ENCODE data around the gene CA11.
"Not testable (repeated sequence)": the region's sequence is repeated elsewhere in the genome, so short reads cannot be mapped to it uniquely, and the experiment has no call there.

The CA11 gene
- 13.8 to 15.5 reads per million in 2 donors for total RNA-seq

DNA sequence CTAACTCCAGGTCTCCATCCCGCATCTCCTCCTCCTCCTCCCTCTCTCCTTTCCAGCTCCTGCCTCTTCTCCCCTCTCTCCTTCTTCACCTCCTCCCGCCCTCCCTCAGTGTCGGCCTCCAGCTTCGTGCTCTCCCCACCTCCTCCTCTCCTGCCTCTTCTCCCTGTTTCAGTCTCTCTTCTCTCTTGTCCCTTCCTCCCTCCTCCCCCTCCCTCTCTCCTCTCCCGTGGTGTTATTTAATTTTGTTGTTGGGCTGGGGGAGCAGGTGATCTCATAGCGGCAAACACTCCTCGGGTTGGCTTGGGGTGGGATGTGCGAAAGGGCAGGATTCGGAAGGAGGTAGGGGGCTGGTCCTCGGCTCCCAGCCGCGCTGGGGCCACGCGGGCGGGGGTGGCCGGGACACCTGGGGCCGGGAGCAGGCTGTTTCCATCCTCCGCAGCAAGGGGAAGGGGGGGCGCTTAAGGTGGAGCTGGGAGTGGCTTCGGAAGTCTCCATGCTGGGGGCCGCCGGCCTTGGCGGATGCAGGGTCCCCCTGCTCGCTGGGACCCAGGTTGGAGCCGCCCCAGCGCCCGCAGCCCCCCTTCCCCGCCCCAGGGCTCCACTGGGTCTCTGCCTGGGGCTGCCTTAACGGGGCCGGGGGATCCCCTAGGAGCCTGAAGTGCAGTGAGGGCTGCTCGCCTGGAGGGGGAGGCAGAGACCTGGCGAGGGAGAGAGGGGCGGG lies at the start of gene CA11:
Gene CA11, minus strand, starts transcription at position 187 of the 721 bp plus-strand sequence. CDS start 555 bp downstream, outside the sequence.
- peak; percentile 72 for DNase-seq

DNA sequence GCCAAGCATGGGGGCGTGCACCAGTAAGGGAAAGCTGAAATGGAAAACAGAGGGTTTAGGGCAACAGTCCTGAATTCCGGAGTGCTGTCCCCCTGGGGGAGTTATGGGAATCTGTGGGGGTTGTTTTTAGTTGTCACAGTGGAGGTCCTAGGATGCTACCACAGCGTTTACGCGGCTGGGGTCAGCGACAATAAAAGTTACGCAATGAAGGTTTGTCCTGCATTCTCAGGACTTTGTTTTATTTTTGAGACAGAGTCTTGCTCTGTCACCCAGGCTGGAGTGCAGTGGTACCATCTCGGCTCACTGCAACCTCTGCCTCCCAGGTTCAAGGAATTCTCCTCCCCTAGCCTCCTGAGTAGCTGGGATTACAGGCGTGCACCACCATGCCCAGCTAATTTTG lies 47.6 kb upstream of the CA11 start:
- DNase-seq = not testable (repeated sequence)

DNA sequence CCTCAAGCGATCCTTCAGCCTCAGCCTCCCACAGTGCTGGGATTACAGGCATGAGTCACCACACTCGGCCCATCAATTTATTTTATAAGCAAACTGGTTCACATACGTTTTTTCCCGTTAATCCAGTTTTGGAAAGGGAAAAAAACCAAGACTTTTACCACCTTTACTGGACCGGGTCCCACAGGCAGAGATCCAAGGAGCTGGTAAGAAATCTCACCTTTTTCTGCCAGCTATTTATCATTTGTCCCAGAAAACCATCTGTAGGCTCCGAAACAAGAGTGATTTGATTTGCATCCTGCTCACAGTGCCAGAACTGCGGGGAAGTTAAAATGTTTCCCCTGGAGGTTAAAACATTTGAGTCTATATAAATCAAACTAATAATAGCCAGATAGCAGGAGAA lies 43.5 kb upstream of the CA11 start:
- no peak for DNase-seq

DNA sequence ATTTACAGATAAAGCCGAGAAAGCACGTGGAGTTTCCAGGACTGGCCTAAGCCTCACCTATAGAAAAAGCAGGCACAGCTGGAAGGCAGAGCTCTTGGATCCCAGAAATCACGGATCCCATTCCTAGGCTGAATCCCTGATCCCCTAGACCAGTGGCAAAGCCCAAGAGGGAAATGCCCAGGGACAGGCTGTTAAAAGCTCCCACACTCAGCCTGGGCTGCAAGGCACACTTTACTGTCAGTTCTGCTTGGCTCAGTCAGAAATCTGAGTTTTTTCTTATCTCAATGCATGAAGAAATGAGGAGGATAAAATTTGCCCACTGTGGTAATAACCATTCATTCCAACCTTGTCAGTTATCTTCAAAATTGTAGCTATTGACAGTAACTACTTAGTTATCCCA lies 41.8 kb upstream of the CA11 start:
- no peak for DNase-seq

DNA sequence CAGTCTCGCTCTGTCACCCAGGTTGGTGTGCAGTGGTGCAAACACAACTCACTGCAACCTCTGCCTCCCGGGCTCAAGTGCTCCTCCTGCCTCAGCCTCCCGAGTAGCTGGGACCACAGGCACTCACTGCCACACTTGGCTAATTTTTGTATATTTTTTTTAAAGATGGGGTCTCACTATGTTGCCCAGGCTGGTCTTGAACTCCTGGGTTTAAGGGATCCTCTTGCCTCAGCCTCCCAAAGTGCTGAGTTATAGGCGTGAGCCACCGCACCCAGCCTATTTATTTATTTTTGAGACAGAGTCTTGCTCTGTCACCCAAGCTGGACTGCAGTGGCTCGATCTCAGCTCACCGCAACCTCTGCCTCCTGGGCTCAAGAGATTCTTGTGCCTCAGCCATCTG lies 40.6 kb upstream of the CA11 start:
- DNase-seq = not testable (repeated sequence)

DNA sequence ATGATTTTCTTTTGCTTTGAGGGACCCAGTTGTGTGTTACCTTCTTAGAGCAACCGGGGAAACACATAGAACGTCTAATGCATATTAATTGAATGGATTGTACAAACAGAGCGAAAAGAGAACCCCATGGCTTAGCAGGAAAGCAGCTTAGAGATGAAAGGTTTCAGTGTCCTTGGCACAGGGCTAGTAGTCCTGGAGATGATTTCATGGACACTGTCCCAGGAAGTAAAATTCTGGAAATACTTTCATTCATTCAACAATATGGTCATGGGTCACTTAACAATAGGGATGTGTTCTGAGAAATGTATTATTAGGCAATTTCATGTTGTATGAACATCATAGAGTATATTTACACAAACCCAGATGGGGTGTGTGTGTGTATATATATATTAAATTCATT lies 40.1 kb upstream of the CA11 start:
- no peak for DNase-seq

DNA sequence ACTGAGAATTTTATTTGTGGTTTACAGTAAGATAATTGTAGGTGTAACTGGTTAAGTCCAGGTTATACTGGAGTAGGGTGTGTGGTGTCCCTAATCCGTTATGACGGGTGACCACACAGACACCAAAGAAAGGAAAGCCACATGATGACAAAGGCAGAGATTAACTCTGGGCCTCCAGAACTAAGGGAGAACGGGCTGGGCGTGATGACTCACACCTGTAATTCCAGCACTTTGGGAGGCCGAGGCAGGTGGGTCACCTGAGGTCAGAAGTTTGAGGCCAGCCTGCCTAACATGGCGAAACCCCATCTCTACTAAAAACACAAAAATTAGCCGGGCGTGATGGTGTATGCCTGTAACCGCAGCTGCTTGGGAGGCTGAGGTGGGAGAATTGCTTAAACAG lies 39.6 kb upstream of the CA11 start:
- no peak for DNase-seq

DNA sequence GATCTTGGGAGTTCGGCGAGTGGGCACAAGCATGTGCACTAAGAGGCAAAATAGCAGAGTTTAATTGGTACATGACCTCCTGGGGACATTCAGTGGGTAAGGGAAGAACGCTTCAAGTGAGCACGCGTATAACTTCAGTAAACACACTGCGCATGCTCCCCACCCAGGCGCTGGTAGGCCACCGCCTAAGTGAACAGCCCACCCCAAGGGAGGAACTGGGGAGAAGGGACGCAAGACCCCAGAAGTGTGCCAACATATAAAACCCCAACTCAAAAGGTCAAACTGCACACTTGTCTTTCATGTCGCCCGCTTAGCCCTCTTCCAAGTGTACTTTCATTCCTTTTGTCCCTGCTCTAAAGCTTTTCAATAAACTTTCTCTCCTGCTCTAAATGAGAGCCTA lies 37.4 kb upstream of the CA11 start:
- DNase-seq = no peak

DNA sequence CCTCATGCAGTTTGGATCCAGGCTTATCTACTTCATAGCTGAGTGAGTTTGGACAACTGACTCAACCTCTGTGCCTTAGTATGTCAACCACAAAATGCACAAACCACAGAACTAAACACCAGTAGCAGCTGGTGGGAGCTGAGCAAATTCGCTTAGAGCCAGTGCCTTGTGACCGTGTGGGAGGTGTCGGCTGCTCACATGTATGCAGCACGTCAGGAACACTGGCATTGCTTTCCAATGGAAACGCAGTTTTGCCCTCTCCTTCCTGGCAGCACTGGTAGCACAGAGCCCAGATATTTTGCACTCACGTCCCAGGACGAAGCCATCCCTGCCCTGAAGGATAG lies 35.1 kb upstream of the CA11 start:
- DNase-seq = no peak

DNA sequence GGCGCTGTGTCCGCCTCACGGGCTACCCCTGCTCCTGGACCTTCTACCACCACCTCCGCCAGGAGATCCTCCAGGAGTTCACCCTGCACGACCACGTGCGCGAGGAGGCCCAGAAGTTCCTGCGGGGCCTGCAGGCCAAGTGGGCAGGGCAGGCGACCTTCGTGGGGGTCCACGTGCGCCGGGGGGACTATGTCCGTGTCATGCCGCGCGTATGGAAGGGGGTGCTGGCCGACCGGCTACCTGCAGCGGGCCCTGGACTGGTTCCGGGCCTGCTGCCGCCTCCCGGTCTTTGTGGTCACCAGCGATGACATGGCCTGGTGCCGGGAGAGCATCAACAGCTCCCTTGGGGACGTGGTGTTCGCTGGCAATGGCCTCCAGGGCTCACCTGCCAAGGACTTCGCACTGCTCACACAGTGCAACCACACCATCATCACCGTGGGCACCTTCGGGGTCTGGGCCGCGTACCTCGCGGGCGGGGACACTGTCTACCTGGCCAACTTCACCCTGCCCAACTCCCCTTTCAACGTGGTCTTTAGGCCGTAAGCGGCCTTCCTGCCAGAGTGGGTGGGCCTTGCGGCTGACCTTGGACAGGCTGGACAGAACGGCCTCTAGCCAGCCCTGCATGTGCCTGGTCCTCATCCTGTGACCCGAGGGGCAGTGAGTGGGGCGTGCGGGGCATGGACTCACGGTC lies 34.6 kb upstream of the CA11 start:
- no peak for DNase-seq

DNA sequence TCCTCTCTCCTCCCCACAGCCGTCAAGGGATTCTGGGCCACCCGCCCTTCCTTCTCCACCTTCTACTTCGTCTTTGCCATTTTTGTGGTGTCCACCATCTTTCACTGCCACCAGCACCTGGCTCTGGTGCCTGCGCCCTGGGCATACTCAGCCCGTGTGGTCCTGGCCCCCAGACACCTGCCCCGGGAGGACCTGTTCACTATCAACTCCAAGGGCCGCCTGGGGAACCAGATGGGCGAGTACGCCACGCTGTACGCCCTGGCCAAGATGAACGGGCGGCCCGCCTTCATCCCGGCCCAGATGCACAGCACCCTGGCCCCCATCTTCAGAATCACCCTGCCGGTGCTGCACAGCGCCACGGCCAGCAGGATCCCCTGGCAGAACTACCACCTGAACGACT lies 34.0 kb upstream of the CA11 start:
- DNase-seq = not testable (repeated sequence)

DNA sequence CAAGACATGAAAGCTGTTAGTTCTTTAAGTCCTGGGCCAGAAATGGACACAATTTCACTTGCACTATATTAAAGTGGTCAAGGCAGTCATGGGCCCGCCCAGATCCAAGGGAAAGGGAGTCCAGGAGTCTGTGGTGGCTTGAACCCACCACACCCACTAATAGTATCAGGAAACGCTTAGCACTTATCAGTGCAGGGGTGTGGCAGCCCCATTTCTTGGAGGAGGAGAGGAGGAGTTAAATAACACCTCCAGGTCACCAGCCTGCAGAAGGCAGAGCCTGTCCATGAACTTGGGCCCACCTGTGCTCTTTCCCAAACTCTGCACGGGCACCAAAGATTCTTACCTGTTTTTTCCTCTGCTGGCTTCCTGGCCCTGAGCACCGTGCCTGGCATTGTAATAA lies 32.2 kb upstream of the CA11 start:
- DNase-seq = no peak

DNA sequence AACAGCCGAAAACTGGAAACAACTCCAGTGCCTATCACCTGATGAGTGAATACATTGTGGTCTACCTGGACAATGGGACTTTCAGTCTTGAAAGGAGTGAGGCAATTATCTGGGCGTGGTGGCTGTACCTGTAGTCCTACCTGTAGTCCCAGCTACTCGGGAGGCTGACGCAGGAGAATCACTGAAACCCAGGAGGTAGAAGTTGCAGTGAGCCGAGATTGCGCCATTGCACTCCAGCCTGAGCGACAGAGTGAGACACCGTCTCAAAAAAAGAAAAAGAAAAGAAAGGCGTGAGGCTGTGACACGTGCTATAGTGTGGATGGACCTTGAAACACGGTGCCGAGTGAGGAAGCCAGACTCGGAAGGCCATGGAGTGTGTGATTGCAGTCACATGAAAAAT lies 30.9 kb upstream of the CA11 start:
- no peak for DNase-seq

DNA sequence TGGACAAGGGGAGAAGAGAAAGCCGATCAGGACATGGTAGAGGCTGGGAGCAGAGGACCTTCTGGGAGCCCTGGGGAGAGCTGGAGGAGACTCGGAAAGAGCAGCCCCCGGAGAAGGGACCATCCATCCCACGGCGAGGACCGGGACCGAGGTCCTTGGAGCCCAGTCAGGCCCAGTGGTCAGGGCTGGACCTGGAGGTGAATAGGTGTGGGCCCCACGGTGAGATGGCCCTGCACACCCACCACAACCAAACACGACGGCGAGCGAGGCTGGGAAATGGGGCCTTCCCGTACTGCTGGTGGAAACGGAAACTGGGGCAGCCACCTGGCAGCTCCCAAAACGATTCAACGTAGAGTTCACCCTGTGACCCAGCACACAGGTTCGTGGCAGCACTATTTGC lies 30.5 kb upstream of the CA11 start:
- DNase-seq = no peak

DNA sequence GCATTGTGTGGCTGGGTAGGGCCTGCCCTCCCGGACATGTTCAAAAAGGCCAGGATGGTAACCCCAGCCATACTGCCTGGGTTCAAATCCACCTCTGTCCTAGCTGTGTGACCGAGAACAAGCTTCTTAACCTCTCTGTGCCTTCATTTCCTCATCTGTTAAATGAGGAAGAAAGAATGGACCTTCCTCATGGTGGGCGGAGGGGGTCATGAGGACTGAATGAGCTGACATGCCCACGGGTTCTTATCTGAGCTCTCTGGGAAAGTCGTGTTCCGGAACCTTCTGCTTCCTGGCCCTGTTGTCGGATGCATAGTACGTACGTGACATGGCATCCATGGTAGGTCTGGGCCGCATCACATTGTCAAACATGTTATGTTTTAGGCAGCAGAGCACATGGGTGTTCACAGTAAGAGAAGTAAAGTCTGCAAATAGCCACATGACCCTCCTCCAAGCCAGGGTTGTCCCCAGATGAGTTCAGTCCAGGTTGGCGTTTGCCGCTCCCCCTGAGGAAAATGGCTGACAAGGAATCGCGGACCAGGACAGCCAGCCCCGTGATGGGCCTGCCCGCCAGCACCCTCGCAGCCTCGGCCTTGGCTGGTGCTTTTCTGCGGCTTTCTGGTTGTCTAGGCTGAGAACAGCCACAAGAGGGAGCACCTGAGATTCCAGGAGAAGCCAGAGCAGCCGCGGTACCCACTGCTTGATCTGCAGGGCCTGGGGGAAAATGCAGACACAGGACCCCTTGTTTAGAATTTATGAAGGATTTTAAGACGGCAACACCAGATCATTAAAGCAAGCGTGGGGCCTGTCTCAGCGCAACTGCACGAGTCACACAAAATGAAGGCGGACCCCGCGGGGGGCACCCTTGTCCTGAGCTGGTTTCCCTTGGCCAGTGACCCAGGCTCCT lies 29.2 kb upstream of the CA11 start:
- DNase-seq = no peak

DNA sequence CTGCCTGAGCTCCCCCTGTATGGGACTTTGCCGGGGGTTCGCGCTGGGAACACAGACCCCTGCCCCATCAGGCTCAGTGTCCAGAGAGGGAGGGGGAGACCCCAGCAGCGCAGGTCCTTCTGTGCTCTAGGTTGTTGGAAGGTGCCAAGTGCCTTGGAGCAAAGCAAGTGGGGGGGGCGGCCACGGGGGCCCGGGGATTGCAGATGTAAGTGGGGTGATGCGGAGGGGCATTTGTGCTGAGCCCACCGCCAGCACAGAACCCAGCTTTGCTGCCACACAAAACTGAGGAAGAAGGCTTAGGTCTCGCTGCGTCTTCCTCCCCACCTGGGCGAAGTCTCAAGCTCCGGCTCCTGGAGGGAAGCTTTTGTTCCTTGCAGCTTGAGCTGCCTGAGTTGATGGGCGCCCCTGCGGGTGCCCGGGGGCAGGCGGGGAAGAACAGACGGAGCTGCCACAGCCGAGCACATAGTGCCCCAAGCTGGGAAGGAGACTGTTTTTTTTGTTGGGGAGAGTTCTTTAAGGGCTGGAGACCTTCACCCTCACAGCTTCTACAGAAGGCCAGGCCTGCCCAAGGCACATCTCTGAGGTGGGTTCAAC lies 28.3 kb upstream of the CA11 start:
- DNase-seq = no peak

DNA sequence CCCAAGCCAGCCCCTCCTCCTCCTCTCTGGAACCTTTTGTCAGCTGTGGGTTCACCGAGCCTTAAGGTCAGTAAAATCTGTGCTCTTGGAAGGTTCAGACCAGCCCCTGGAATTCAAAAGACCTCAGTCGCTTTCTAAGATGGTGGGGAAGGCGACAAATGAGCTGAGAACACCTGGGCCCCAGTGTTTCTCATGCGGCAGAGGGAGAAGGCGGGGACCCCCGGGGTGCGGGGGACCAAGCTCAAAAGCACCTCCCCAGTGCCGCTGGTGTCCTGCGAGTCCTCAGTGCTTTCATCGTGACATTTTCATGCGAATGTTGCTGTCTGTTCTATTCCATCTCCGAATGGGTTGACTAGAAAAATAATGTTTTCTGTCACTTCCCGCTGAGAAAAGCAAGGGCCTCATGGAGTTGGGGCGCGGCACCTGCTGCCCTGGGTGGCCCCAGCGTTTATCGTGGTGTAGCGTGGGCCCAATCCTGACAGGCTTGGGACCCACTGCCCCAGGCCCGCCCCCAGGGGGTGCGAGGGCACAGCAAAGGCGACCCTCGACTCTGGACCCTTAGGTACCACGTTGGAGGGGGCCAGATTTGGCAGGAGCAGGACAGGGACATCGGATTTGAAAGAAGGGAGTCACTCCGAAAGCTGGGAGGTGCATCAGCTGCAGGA lies 27.6 kb upstream of the CA11 start:
- DNase-seq = no peak

DNA sequence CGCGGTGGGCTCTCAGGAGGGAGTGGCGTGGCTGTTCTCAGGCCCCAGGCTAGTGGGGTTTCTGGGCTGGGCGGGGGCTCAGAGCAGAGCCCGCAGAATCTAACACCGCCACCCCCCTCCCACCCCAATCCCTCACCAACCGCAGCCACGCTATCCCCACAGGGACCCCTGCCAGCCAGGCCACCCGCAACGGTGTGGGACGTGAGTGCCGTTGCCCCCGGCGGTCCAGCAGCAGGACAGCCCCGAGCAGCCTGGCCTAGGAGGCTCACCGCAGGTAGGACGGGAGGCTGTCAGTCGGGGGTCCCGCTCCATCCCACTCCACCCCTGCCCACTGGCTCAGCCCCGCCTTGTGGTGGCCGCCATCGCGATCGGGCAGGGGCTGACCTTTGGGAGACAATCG lies 27.0 kb upstream of the CA11 start, which contains the start of gene NTN5:
Gene NTN5, minus strand, starts transcription at position 24 of the 400 bp plus-strand sequence. CDS start 2,031 bp downstream, outside the sequence.
- no peak for DNase-seq

DNA sequence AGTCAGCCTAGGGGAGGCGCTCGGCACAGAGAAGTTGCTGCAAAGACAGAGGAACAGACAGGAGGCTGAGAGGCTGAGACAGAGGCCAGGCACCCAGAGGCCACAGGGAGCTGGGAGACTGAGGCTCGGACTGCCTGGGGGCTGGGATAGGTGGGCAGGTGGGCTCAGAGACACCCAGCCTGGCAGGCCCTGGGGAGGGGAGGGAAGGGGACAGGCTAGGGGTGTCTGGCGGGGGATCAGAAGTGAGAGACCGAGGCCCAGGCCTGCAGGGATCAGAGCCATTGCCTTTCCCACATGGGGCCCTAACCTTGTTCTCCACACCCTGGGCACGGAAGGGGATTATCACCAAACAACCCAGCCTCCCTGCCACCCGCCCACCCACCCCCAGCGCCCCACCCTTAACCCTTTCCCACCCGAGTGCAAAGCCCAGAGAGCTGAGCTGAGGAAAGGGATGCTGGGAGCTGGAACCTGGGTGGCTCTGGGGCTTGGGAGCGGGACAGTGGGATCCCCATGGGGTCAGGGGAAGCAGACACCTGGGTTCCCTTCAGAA lies 25.5 kb upstream of the CA11 start:
- DNase-seq = no peak

DNA sequence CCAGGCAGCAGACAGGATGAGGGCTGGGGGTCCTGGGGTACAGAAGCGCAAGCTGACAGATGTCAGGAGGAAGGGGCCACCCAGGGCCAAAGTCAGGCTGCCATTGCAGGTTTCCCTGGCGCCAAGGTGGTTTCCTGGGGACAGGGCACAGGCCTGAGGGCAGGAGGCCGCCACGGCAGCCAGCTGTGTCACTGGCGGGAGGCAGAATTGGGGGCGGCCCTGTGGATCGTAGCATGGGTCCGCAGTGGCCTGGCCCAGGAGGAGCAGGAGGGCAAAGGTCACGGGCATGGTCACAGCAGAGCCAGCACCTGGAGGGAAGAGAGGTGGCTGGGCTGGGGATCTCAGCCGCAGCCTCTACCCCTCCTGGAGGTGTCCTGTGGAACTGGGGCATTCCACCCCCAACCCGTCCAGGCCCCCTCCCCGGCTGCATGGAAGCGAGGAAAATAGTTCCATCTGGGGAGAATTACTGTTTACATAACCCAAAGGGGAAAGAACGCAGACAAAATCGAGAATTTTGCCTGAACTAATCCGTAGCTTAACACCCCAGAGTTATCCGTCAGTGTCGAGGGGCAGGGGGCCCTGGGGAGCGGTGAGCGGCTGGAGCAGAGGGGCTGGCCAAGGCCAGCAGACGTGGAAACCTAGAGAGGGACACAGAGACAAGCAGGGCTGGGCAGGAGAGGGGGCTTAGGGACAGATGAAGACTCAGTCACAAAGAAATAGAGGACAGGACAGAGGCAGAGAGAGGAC lies 24.9 kb upstream of the CA11 start:
- DNase-seq = no peak

DNA sequence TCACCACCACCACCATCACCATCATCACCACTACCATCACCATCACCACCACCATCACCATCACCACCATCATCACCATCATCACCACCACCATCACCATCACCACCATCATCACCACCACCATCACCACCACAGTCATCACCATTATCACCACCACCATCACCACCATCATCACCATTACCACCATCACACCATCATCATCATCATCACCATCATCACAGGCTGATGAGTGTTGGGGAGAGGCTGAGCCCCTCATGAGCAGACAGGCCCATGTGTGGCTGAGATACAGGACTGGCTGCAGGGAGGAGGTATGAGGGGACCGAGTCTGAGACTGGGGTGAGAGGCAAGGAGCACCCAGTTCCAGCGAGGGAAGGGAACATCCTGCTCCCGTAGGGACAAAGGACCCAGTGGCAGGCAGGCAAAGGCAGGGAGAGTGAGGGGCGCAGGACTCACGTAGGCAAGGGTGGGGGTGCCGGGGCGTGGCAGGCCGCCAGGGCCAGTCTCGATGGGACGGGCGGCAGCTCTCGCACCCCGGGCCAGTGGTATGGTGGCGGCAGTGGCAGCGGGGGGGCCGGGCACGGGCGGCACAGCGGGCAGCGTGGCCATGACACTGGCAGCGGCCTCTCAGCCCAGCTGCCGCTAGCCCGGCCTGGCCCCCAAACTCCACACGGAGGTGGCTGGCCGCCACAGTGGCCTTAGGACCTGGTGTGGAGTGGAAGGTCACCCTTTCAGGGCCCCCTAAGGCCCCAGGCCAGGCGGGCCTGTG lies 24.1 kb upstream of the CA11 start:
- no peak for DNase-seq
